Tongue (tissue), 2 donors: ENCODE results near the gene APPBP2. TPM values are rescaled to one million over a fixed set of nuclear protein-coding genes. Genes with fewer than 3 reads are reported as not detected.
"Not testable (repeated sequence)": the region's sequence is repeated elsewhere in the genome, so short reads cannot be mapped to it uniquely, and the experiment has no call there.

Source experiments
- DNase-seq: peaks from one replicate; pipeline ENCODE4 v3.0.0-alpha.2; 2015
- total RNA-seq: library from RNA; depleted of rRNA; stranded (reverse); fragments of >200 nt; gene quantifications from one replicate; pipeline ENCODE4 v1.2.3, GENCODE V29; 2014

The APPBP2 gene
- 51.7 TPM for total RNA-seq

DNA sequence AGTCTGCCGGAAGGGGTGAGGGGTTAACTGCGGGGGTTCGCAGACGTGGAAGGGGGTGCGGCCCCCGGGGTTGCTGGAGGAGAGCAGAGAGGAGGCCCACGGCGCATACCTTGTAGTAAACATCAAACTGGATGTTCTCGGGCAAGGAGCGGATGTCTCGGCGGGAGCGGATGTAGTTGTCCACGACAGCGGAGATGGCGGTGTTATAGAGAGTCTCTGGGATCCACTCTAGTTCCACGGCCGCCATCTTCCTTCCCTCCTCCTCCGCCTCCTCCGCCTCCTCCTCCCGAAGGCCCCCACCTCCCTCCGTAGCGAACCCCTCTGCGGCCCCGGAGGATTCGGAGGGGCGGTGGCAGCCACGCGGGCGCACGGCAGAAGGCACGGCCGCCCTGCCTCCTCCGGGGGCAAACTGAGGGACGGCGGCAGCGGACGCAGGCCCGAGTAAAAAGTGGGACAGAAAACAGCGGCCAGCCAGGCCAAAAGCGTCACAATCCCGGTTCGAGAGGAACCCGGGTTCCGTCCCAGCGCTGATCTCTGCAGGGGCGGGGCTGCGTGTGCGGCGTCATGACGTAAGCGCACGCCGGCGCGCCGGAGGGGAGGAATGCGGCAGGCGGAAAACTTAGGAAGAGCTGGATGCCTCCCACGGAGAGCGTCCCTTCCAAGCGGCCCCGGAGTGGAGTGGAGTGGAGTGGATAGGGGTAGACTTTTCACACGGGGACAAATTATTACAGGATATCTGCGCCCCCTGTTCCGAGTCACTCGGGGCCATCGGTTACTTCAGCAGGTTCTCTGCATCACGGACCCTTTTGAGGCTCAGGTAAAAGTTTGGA lies at the start of gene APPBP2:
Gene APPBP2 (minus strand): TSS at position 558 of the 830 bp plus-strand sequence. CDS start 311 bp downstream, at position 247.
- peak; percentile 96 for DNase-seq

- DNase-seq = no peak
Measured at GRCh38 chr17:60573236-60574051, 47.4 kb upstream of the APPBP2 start.

DNA sequence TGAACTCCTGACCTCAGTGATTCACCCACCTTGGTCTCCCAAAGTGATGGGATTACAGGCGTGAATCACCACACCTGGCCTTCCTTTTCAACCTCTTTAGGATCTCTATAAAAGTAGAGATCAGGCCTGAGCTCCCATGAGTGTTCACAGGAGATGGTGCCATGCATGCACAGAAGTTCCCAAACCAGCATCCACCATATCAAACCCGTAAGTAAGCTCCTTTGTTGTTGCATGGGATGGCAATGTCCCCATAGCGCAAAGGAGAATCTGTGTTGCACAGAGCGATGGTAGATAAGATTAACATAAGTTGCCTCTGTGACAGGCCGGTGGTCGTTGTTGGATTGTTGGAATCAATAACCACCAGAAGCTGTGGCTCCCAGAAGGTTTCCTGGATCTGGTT lies 39.2 kb upstream of the APPBP2 start:
- DNase-seq = no peak

GRCh38 chr17:60563743-60564142 lies 37.7 kb upstream of the APPBP2 start:
- no peak for DNase-seq

DNA sequence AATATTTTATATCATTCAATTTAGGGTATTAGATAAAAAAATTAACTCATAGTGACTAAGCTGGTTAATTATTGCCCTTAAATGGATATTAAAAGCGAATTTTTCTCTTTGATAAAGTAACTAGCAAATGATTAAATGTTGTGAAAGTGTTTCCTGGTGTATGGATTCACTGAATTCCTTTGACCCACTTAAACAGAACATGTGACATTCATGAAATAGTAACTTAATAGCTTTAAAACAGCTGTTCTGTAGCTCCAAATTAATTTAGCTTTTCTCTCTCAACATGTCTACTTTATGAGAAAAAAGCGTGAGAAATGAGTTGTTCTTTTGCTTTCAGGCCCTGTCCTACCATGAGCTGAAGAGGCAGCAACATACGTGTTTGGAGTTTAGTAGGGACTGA lies 36.4 kb upstream of the APPBP2 start:
- peak; percentile 14 for DNase-seq

DNA sequence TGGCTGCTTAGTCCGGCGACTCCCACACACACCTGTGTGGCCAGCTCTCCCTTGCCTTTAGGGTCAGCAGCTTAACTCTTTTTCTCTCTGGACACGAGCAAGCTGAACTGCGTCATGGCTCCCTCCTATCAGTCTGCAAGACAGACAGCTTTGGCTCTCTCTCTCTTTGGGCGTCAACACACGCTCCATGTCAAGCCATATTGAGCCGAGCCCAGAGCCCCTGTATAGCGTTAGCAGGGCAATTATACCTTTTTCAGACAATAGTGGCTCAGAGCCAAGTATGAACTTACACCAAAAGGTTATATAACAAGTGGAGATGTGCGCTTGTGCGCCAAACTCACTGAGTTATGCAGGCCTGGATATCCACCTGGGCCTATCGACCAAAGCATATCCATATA lies 34.8 kb upstream of the APPBP2 start:
- DNase-seq = no peak

GRCh38 chr17:60559995-60560859 lies 34.2 kb upstream of the APPBP2 start:
- no peak for DNase-seq

DNA sequence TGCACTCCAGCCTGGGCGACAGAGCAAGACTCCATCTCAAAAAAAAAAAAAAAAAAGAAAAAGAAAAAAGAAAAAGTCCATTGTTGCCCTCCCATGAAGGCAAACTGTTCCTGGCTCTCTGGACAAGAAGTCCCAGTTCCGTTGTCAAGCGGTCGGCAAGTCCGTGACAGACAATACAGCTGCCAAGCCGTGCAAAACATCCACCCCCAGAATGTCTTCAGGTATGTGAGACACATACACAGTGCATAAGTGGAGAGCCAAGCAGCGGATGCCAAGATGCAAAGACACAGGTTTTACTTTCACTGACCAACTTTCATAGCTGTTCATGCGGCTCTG lies 33.6 kb upstream of the APPBP2 start:
- no peak for DNase-seq

DNA sequence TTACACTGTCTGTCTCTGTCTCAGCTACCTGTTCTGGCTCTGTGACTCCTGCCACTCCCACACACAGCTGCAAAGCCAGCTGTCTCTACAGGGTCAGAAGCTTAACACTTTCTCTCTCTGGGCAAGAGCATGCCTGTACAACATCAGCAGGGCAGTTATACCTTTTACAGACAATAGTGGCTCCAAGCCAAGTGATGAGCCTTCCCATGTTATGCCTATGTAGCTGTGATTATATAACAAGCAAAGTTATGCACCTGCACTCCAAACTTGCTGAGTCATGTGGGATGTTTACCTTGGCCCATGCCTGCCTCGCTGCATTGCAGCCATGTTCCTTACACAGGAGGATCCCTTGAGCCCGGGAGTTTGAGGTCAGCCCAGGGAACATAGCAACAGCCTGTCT lies 31.8 kb upstream of the APPBP2 start:
- no peak for DNase-seq

- DNase-seq = no peak
Measured at GRCh38 chr17:60555786-60556185, 29.7 kb upstream of the APPBP2 start.

- DNase-seq = no peak
Measured at GRCh38 chr17:60554377-60554788, 28.3 kb upstream of the APPBP2 start.

DNA sequence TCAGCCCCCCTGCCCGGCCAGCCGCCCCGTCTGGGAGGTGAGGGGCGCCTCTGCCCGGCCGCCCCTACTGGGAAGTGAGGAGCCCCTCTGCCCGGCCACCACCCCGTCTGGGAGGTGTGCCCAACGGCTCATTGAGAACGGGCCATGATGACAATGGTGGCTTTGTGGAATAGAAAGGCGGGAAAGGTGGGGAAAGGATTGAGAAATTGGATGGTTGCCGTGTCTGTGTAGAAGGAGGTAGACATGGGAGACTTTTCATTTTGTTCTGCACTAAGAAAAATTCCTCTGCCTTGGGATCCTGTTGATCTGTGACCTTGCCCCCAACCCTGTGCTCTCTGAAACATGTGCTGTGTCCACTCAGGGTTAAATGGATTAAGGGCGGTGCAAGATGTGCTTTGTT lies 26.2 kb upstream of the APPBP2 start:
- not testable (repeated sequence) for DNase-seq

DNA sequence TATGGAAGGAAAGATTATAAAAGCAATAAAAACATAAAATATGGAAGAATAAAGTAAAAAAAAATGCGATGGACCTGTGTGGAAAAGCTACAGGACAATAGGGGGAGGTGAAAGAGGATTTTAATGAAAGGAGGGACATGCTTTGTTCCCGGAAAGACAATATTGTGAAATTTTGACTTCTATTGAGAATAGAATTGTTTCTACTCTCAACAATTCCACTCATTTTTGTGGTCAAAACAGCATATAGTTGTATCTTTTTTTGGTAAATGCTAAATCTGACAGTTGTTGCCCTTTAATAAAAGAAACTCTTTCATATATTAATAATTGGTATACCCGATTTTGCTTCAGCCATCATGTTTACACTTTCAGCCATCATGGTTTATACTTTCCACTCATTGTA lies 22.9 kb upstream of the APPBP2 start:
- DNase-seq = no peak

- DNase-seq = no peak
Measured at GRCh38 chr17:60545465-60546191, 19.6 kb upstream of the APPBP2 start.

DNA sequence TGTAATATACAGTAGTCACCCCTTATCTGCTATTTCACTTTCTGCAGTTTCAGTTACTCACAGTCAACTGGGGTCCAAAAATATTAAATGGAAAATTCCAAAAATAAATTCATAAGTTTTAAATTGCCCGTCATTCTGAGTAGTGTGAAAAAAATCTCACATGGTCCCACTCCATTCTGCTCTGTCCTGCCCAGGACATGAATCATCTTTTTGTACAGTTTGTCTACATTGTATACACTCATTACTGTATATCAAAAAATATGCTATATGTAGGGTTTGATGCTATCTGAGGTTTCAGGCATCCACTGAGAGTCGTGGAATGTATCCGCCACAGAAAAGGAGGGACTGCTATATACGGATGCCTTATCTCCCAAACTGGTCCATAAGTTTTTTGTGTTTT lies 16.0 kb upstream of the APPBP2 start:
- no peak for DNase-seq

DNA sequence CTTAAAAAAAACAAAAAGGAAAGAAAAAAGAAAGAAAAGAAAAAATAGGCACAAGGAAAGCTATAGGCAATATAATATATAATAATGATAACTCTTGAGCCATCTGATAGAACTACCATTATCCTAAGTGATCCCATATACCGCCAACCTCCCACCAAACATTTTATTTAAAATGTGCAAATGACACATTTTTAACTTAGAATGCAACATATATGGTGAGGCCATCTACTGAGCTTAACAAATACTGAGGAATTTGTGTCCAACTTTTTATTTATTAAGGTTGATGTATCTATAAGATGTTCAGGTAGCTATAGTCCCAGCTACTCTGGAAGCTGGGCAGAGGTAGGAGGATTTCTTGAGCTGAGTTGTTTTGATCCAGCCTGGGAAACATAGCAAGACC lies 14.4 kb upstream of the APPBP2 start:
- DNase-seq = no peak

- DNase-seq = no peak
Measured at GRCh38 chr17:60539807-60540206, 13.8 kb upstream of the APPBP2 start.

DNA sequence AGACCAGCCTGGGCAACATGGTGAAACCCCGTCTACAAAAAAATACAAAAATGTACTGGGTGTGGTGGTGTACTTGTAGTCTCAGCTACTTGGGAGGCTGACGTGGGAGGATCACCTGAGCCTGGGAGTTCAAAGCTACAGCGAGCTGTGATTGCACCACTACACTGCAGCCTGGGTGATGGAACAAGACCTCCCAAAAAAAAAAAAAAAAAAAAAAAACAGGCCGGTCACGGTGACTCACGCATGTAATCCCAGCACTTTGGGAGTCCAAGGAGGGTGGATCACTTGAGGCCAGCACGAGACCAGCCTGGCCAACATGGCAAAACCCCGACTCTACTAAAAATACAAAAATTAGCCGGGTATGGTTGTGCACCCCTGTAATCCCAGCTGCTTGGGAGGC lies 12.7 kb upstream of the APPBP2 start:
- DNase-seq = no peak

DNA sequence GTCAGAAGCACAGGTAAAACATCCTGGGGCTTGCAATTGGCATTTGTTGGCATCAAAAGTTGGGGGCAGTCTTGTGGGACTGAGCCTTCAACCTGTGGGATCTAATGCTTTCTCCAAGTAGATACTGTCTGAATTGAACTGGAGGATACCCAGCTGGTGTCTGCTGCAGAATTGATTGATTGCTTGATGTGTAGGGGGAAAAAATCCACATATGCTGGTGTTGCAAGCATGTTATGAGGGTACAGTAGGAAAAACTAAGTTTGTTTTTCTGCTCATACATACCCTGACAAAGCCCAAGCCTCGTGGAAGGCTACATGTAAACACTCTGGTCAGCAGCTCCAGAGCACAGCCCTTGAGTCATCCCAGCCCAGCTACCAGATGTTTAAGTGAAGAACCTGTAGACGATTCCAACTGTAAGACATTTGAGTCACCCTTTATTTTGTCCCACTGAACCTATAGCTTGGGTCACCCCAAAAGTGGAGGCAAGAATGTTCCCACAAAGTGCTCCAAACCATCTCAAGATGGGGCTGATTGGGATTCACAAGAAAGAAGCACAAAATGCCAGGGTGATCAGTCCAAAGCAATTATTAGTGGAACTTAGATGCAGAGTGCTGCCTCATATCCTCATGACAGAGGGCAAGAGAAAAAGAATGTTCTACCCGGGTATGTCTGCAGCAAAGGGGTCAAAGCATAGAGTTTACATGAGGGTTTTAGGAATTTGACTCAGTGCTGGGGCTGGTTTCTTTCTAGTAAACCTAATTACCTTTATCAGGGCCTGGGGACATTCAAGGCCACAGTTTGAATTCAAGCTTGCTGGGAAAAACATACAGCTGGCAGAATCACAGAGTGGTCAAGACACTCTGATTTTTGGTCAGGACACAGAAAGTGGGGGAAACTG lies 9.6 kb upstream of the APPBP2 start:
- no peak for DNase-seq

DNA sequence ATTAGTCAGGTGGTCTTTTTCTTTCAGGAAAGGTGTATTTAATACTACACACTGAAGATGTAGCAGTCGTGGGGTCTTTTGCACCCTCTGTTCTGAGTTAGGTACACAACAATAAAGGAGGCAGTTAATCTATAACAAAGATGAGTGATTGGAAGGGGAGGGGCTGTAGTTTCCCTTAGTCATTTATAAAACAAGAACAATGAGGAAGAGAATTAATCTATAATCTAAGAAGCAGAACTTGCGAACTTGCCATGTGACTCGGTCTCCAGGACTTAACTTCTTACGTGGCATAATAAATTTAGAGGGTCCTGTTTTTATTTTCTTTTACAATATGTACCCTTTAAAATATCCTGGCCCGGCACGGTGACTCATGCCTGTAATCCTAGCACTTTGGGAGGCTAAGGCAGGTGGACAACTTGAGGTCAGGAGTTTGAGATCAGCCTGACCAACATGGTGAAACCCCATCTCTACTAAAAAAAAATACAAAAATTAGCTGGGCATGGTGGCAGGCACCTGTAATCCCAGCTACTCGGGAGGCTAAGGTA lies 8.6 kb upstream of the APPBP2 start:
- no peak for DNase-seq
